PFSK-1 (cell line): ENCODE measurements around the gene RBBP9.

Experiments used
- FOXP2 ChIP-seq: optimal IDR thresholded peaks from 2 replicates; pipeline ENCODE3; 2011; ENCODE audit warnings: borderline replicate concordance, control low read depth, inconsistent platforms; ENCODE audit not compliant: insufficient read depth; ENCODE audit errors: extremely low read length, extremely low read depth
- POLR2AphosphoS5 ChIP-seq: IDR thresholded peaks from 2 replicates; pipeline ENCODE4 v1.6.1; 2012; ENCODE audit warnings: low read depth, mild to moderate bottlenecking, control low read depth, low read length, moderate library complexity

GRCh38 chr20:18524646-18525045, 27.6 kb upstream of the RBBP9 start:
- TF ChIP-seq FOXP2: no peak
- no peak for TF ChIP-seq POLR2AphosphoS5
